Fibroblast of villous mesenchyme (primary cell): Measurements from ENCODE around the gene GDE1. TPM values are rescaled to one million over a fixed set of nuclear protein-coding genes. Genes with fewer than 3 reads are reported as not detected.
A peak's percentile ranks its signal among the peaks of the same experiment; 100 is the strongest.

Experiments
- DNase-seq: peaks from one replicate; pipeline ENCODE4 v3.0.0-alpha.2; 2010; ENCODE audit warnings: low read depth
- H3K4me3 ChIP-seq: 2 replicates; pipeline ENCODE4 v1.5.1; 2011; ENCODE audit warnings: low read depth, mild to moderate bottlenecking, low read length
- CTCF ChIP-seq: IDR thresholded peaks from 2 replicates; pipeline ENCODE4 v1.5.1; 2012; ENCODE audit warnings: low read depth, mild to moderate bottlenecking, low read length; ENCODE audit not compliant: insufficient read depth
- total RNA-seq: library from RNA; depleted of rRNA; stranded (reverse); fragments of >200 nt; gene quantifications from 2 replicates; pipeline ENCODE4 v1.2.3, GENCODE V29; 2012

GDE1 gene
- total RNA-seq, 1 donor: 107 TPM

- no peak for DNase-seq
- no peak overlapping the region for H3K4me3 ChIP-seq
- TF ChIP-seq CTCF: no peak
These were observed 3.5 kb downstream of the GDE1 start for GRCh38 chr16:19518388-19518787.

GRCh38 chr16:19517424-19518089 is 4.3 kb downstream of the GDE1 start:
- no peak overlapping the region for H3K4me3 ChIP-seq
- DNase-seq: peak; percentile 79
- TF ChIP-seq CTCF: no peak

- H3K4me3 ChIP-seq: no peak overlapping the region
- TF ChIP-seq CTCF: no peak
- DNase-seq: peak; percentile 27
These were observed 6.1 kb downstream of the GDE1 start for GRCh38 chr16:19515757-19516156.

- no peak for TF ChIP-seq CTCF
- DNase-seq: peak; percentile 84
- H3K4me3 ChIP-seq: peak overlapping the region; percentile 4
These were observed 8.4 kb downstream of the GDE1 start for GRCh38 chr16:19513377-19514053.

- no peak for TF ChIP-seq CTCF
- no peak for DNase-seq
- H3K4me3 ChIP-seq: no peak overlapping the region
These were observed 9.6 kb downstream of the GDE1 start for GRCh38 chr16:19512297-19512696.

GRCh38 chr16:19507867-19508266 is 14.0 kb downstream of the GDE1 start:
- no peak for DNase-seq
- no peak overlapping the region for H3K4me3 ChIP-seq
- no peak for TF ChIP-seq CTCF
